Karpas-422 (cell line): ENCODE measurements around the gene SLC16A10. TPM values are rescaled to one million over a fixed set of nuclear protein-coding genes. Genes with fewer than 3 reads are reported as not detected.

Experiments used
- DNase-seq: peaks from one replicate; pipeline ENCODE4 v3.0.0-alpha.2; 2015
- H2AFZ ChIP-seq: fragments of 200-600 bp; sonication (generic); 2 replicates; pipeline ENCODE4 v1.6.1; 2014; ENCODE audit warnings: antibody characterized with exemption, low read length, mixed read lengths
- H3K27ac ChIP-seq: fragments of 200-600 bp; sonication (generic); 2 replicates; pipeline ENCODE4 v1.5.1; 2014; ENCODE audit warnings: mild to moderate bottlenecking, low read length, moderate library complexity
- H3K27me3 ChIP-seq: fragments of 200-600 bp; sonication (generic); 2 replicates; pipeline ENCODE4 v1.6.1; 2014; ENCODE audit warnings: low read length, mixed read lengths
- H3K36me3 ChIP-seq: fragments of 200-600 bp; sonication (generic); 2 replicates; pipeline ENCODE4 v1.6.1; 2014; ENCODE audit warnings: low read length, mixed read lengths; ENCODE audit not compliant: insufficient read depth
- H3K4me1 ChIP-seq: fragments of 200-600 bp; sonication (generic); 2 replicates; pipeline ENCODE4 v1.6.1; 2014; ENCODE audit warnings: mild to moderate bottlenecking, low read length, mixed read lengths
- H3K4me2 ChIP-seq: fragments of 200-600 bp; sonication (generic); 2 replicates; pipeline ENCODE4 v1.6.1; 2014; ENCODE audit warnings: low read length, low read depth, mild to moderate bottlenecking; ENCODE audit not compliant: poor library complexity, severe bottlenecking
- H3K4me3 ChIP-seq: fragments of 200-600 bp; sonication (generic); 2 replicates; pipeline ENCODE4 v1.5.1; 2014; ENCODE audit warnings: mild to moderate bottlenecking, antibody characterized with exemption, low read length, mixed read lengths
- H3K79me2 ChIP-seq: fragments of 200-600 bp; sonication (generic); 2 replicates; pipeline ENCODE4 v1.6.1; 2014; ENCODE audit warnings: mild to moderate bottlenecking, low read length, mixed read lengths
- H3K9ac ChIP-seq: fragments of 200-600 bp; sonication (generic); 2 replicates; pipeline ENCODE4 v1.6.0; 2014; ENCODE audit warnings: low read length
- H3K9me2 ChIP-seq: fragments of 200-600 bp; sonication (generic), shearing (Covaris generic); replicated peaks from 2 replicates; pipeline ENCODE4 v1.6.0; 2014; ENCODE audit warnings: mild to moderate bottlenecking, low read length, moderate library complexity; ENCODE audit not compliant: insufficient read depth
- H3K9me3 ChIP-seq: fragments of 300-700, 200-600 bp; sonication (generic); 2 replicates; pipeline ENCODE4 v1.6.1; 2014; ENCODE audit warnings: low read length, mixed read lengths
- H4K20me1 ChIP-seq: fragments of 200-600 bp; sonication (generic); 2 replicates; pipeline ENCODE4 v1.6.1; 2014; ENCODE audit warnings: mild to moderate bottlenecking, antibody characterized with exemption, low read length, low read depth; ENCODE audit not compliant: insufficient read depth
- total RNA-seq: library from RNA; depleted of rRNA; stranded (reverse); fragments of >200 nt; shearing (Covaris generic); gene quantifications from 2 replicates; pipeline ENCODE4 v1.2.3, GENCODE V29; 2014; ENCODE audit warnings: low replicate concordance

The SLC16A10 gene
- total RNA-seq, 1 experiment from 2014 or later: 0.37 TPM

DNA sequence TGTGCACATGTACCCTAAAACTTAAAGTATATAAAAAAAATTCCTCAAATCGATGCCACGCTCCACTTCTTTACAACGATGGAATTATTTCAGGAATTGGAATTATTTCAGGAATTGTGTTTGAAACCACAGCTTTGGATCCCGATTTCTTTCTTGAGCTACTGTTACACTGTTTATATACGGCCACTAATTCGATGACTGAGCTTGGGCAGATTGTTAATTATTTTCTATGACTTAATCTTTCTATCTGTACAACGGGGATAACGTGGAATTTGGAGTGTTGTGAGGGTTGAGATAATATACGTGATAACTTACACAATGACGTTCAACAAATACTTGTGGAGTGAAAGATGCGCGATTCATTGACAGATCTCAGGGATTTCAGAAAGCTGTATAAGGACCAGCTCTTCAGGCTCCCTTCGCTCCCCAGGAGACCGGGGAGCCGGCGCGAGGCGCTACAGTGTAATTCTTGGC lies 171.3 kb downstream of the SLC16A10 start:
- peaks cover 9% of the 10 kb centered on the region; the same call in 1 of the 2 replicates for H3K36me3 ChIP-seq
- H3K4me3 ChIP-seq: peak overlapping the region; percentile 55
- no peaks in the 10 kb centered on the region for H3K27me3 ChIP-seq
- H3K4me1 ChIP-seq: peaks cover 23% of the 10 kb centered on the region
- H3K79me2 ChIP-seq: peaks cover 39% of the 10 kb centered on the region
- H3K9ac ChIP-seq: peak overlapping the region; percentile 59
- H2AFZ ChIP-seq: peak overlapping the region; percentile 85
- H4K20me1 ChIP-seq: no peaks in the 10 kb centered on the region
- H3K9me3 ChIP-seq: no peaks in the 10 kb centered on the region
- no peak for DNase-seq
- H3K27ac ChIP-seq: no peak overlapping the region
- H3K9me2 ChIP-seq: no peaks in the 10 kb centered on the region
- H3K4me2 ChIP-seq: peak overlapping the region; percentile 68

DNA sequence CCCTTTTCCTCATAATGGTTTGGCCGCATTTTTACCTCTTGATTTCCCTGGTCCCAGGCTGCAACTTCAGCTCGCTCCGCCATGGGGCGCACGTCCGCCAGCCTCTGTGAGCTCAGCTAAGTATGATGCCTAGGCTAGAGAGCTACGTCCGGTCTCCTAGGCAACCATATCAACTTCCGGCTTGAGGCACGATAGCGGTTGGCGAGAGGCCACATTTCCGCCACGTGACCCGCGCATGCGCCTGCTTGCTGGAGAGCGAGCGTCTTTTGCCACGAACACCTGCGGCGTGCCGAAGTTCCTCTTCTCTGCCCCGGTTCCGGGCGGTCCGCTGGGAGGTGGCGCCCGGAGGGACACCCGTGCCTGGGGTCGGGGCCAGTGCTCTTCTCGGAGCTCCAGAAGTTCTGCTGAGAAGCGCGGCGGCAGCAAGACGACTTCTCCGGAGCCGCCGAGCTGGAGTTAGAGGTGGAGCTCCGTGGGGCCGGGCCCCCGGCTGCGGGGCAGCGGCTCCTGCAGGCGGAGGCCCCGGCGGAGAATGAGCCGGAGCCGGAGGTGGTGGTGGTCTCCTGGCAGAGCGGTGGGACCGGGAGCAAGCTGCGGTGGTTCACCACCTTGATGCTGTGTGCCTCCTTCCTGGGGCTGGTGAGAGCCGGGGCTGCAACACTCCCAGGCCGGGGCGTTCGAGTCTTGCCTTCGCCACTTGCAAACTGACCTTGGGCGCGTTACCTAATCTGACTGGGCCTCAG lies 172.0 kb downstream of the SLC16A10 start:
- H3K4me3 ChIP-seq: peak overlapping the region; percentile 100
- H3K27me3 ChIP-seq: no peaks in the 10 kb centered on the region

DNA sequence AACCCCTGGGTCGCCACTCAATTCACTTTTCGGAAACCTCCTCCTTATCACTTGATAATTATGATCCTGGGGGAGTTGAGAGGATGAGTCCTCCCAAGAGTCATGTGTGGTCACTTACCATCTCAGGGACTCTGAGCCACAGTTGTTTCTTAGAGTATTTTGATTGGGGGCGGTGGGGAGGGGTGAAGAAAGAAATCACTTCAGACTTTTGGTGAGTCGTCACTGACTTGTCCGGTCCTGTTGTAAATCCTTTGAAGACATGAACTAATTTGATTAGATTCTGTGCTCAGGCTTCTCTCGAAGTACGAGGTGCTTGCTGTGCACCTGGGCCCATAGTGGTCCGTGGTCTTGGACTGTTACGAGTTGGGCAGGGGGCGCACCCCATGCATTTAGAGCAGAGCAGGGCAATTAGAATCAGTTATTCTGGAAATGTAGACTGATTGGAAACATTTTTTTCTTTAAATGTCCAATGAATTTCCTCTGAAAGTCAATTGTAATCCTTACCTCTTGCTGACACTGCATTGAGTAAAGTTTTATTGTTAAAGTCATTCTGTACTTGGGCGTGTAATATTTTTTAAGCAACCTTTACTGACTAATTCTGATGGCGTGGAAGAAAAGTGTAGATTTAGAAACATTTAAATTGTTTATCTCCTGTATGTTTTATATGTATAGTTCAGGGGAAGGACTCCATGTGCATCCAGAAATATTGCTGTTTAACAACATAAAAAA lies 173.4 kb downstream of the SLC16A10 start:
- peak overlapping the region; percentile 59; the same call in 1 of the 2 replicates for H3K27ac ChIP-seq
- peaks cover 23% of the 10 kb centered on the region for H3K4me1 ChIP-seq
- no peaks in the 10 kb centered on the region for H3K27me3 ChIP-seq
- peak overlapping the region; percentile 95 for H3K9ac ChIP-seq
- H3K9me3 ChIP-seq: no peaks in the 10 kb centered on the region
- no peaks in the 10 kb centered on the region for H3K9me2 ChIP-seq
- peak overlapping the region; percentile 94 for H3K4me2 ChIP-seq
- H2AFZ ChIP-seq: no peak overlapping the region
- DNase-seq: no peak
- H3K36me3 ChIP-seq: peaks cover 16% of the 10 kb centered on the region; the same call in 1 of the 2 replicates
- H3K79me2 ChIP-seq: peaks cover 54% of the 10 kb centered on the region
- H4K20me1 ChIP-seq: no peaks in the 10 kb centered on the region
- H3K4me3 ChIP-seq: peak overlapping the region; percentile 100

More for the DNA sequence above, 172.0 kb downstream of the SLC16A10 start:
- Histone ChIP-seq H3K9me2 (no peaks in the 10 kb centered on the region), H2AFZ (peak overlapping the region; percentile 85), H3K9me3 (no peaks in the 10 kb centered on the region), H3K9ac (peak overlapping the region; percentile 95), H3K4me1 (peaks cover 23% of the 10 kb centered on the region), H4K20me1 (no peaks in the 10 kb centered on the region), H3K79me2 (peaks cover 45% of the 10 kb centered on the region), H3K27ac (peak overlapping the region; percentile 86), H3K36me3 (peaks cover 14% of the 10 kb centered on the region; the same call in 1 of the 2 replicates), H3K4me2 (peak overlapping the region; percentile 94)
- DNase-seq: peak; percentile 100

DNA sequence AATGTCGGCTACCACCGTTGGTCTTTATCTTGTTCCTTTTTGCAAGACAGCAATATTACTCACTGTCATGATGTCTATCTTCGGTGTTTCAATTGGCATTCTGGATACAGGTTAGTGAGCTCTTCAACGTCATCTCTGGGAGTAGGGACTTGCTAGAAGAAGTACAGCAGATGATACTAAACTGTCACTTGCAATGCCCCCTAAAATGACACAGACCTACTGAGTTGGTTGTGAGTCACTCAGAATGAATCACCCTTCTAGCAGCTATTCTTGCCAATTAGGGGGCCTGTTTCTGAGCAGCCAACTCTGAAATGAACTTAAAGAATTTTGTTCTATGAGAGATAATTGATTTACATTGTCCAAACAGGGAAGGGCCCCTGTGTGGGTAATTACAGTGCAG lies 176.5 kb downstream of the SLC16A10 start:
- H3K4me1 ChIP-seq: peaks cover 37% of the 10 kb centered on the region
- H3K4me2 ChIP-seq: no peak overlapping the region
- peaks cover 37% of the 10 kb centered on the region for H3K36me3 ChIP-seq
- no peaks in the 10 kb centered on the region for H4K20me1 ChIP-seq
- H3K27me3 ChIP-seq: no peaks in the 10 kb centered on the region
- no peaks in the 10 kb centered on the region for H3K9me3 ChIP-seq
- H3K27ac ChIP-seq: no peak overlapping the region
- no peaks in the 10 kb centered on the region for H3K9me2 ChIP-seq
- DNase-seq: no peak
- H3K9ac ChIP-seq: no peak overlapping the region
- peaks cover 82% of the 10 kb centered on the region for H3K79me2 ChIP-seq
- H2AFZ ChIP-seq: no peak overlapping the region
- H3K4me3 ChIP-seq: no peak overlapping the region

DNA sequence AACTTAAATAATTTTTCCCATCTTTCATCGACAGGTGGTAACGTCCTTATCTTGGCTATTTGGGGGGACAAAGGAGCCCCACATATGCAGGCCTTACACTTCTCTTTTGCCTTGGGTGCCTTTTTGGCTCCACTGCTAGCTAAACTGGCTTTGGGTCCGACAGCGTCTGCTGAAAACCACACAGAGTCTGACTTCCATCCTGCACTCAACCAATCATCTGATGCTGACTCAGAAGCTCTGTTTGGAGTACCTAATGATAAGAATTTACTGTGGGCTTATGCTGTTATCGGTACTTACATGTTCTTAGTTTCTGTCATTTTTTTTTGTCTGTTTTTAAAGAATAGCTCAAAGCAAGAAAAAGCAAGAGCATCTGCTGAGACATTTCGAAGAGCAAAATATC lies 178.5 kb downstream of the SLC16A10 start:
- no peaks in the 10 kb centered on the region for H3K9me3 ChIP-seq
- H2AFZ ChIP-seq: no peak overlapping the region
- DNase-seq: no peak
- H3K4me2 ChIP-seq: no peak overlapping the region
- no peaks in the 10 kb centered on the region for H3K9me2 ChIP-seq
- no peaks in the 10 kb centered on the region for H3K27me3 ChIP-seq
- peaks cover 82% of the 10 kb centered on the region for H3K79me2 ChIP-seq
- H3K4me1 ChIP-seq: peaks cover 27% of the 10 kb centered on the region
- no peaks in the 10 kb centered on the region for H4K20me1 ChIP-seq
- no peak overlapping the region for H3K27ac ChIP-seq
- no peak overlapping the region for H3K9ac ChIP-seq
- H3K36me3 ChIP-seq: peaks cover 45% of the 10 kb centered on the region
- H3K4me3 ChIP-seq: no peak overlapping the region

DNA sequence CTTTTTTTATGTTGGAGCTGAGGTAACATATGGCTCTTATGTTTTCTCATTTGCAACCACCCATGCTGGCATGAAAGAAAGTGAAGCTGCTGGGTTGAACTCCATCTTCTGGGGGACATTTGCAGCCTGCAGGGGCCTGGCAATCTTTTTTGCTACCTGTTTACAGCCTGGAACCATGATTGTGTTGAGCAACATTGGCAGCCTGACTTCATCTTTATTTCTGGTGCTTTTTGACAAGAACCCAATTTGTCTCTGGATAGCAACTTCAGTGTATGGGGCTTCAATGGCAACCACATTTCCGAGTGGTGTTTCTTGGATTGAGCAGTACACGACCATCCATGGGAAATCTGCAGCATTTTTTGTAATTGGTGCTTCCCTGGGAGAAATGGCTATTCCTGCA lies 179.0 kb downstream of the SLC16A10 start:
- no peak for DNase-seq
- no peak overlapping the region for H3K4me2 ChIP-seq
- no peaks in the 10 kb centered on the region for H3K27me3 ChIP-seq
- H3K4me3 ChIP-seq: no peak overlapping the region
- no peak overlapping the region for H2AFZ ChIP-seq
- H4K20me1 ChIP-seq: no peaks in the 10 kb centered on the region
- no peaks in the 10 kb centered on the region for H3K9me3 ChIP-seq
- H3K4me1 ChIP-seq: peaks cover 23% of the 10 kb centered on the region
- H3K79me2 ChIP-seq: peaks cover 78% of the 10 kb centered on the region
- H3K36me3 ChIP-seq: peaks cover 45% of the 10 kb centered on the region
- no peak overlapping the region for H3K9ac ChIP-seq
- no peak overlapping the region for H3K27ac ChIP-seq
- no peaks in the 10 kb centered on the region for H3K9me2 ChIP-seq

DNA sequence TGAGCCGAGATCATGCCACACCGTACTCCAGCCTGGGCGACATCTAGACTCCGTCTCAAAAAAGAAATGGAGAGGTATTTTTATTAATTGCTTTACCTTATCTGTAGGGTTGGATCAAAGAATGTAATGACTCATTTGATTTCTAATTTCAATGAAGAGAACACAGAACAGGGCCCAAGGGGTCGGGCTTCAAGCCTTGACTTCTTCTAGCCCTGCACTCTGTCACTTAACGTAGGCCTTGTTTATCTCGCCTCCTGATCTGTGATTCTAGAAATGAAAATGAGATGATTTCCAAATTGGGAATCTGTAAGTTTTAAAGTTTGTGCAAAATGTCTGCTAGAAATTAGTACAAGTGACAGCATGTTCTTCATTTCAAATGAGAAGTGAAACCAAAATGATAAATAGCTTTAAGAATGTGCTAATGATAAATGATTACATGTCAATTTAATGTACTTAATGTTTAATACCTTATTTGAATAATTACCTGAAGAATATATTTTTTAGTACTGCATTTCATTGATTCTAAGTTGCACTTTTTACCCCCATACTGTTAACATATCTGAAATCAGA lies 180.5 kb downstream of the SLC16A10 start:
- peak; percentile 53 for DNase-seq
- Histone ChIP-seq H3K36me3 (peaks cover 37% of the 10 kb centered on the region), H3K27ac (peak overlapping the region; percentile 51), H3K27me3 (no peaks in the 10 kb centered on the region), H3K4me1 (peaks cover 19% of the 10 kb centered on the region), H3K9me3 (no peaks in the 10 kb centered on the region), H3K4me3 (no peak overlapping the region), H3K4me2 (peak overlapping the region; percentile 51), H4K20me1 (no peaks in the 10 kb centered on the region), H2AFZ (no peak overlapping the region), H3K9me2 (no peaks in the 10 kb centered on the region), H3K79me2 (peaks cover 64% of the 10 kb centered on the region), H3K9ac (no peak overlapping the region)

DNA sequence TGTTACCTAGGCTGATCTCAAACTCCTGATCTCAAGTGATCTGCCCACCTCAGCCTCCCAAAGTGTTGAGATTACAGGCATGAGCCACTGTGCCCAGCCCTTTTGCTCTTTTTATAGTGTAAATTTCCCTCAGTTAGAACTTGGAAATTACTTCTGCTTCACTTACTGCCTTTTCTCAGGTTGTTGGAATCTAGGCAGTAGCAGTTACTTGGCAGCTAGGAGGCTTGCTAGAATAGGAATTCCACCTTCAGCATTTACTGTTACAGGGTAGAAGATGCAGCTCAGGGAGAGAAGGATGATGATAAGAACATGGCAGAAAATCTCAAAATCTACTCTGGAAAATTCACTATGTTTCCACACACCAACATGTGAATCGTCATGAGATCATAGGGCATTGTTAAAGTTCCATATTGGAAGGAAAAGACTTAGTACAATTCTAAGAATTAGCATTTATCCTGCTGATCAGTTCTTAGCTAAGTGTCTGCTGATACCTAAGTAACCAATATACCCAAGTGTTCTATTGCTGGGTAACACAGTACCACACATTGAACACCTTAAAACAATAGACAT lies 182.2 kb downstream of the SLC16A10 start:
- Histone ChIP-seq H2AFZ (no peak overlapping the region), H3K79me2 (peaks cover 69% of the 10 kb centered on the region), H3K27me3 (no peaks in the 10 kb centered on the region), H3K9me3 (no peaks in the 10 kb centered on the region), H4K20me1 (no peaks in the 10 kb centered on the region), H3K27ac (no peak overlapping the region), H3K4me1 (peaks cover 19% of the 10 kb centered on the region), H3K36me3 (peaks cover 48% of the 10 kb centered on the region), H3K4me3 (no peak overlapping the region), H3K9ac (no peak overlapping the region), H3K4me2 (no peak overlapping the region), H3K9me2 (no peaks in the 10 kb centered on the region)
- no peak for DNase-seq
